Measurements from ENCODE around the gene EIF4G1.

Gene EIF4G1

DNA sequence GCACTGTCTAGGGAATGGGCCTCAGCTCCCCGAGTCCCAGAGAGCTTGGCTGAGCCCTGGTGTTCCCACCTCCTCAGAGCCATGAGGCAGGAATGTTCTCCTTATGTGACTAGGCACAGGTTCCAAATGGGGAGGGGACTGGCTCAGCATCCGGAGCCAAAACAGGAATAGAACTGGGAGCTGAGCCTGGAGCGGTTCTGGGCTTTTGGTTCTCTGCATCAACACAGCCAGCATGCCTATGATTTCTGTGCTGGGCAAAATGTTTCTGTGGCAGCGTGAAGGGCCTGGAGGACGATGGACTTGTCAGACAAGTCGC lies 23.0 kb downstream of the EIF4G1 start, which contains the start of gene FAM131A:
TSS of gene FAM131A (plus strand) at position 202 of the 316 bp plus-strand sequence. CDS start at position 233, 31 bp downstream.
- no peak for TF ChIP-seq EZH2phosphoT487 (IDR thresholded peaks at IDR 0.05; ENCODE audit: borderline replicate concordance)
- TF ChIP-seq, protein P1, sequence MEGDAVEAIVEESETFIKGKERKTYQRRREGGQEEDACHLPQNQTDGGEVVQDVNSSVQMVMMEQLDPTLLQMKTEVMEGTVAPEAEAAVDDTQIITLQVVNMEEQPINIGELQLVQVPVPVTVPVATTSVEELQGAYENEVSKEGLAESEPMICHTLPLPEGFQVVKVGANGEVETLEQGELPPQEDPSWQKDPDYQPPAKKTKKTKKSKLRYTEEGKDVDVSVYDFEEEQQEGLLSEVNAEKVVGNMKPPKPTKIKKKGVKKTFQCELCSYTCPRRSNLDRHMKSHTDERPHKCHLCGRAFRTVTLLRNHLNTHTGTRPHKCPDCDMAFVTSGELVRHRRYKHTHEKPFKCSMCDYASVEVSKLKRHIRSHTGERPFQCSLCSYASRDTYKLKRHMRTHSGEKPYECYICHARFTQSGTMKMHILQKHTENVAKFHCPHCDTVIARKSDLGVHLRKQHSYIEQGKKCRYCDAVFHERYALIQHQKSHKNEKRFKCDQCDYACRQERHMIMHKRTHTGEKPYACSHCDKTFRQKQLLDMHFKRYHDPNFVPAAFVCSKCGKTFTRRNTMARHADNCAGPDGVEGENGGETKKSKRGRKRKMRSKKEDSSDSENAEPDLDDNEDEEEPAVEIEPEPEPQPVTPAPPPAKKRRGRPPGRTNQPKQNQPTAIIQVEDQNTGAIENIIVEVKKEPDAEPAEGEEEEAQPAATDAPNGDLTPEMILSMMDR (conservative IDR thresholded peaks at IDR 0.05; ENCODE audit: low read length): no peak
- no peak within 1 kb of the TSS for H3K4me2 ChIP-seq (ENCODE audit: low read depth, low read length, poor library complexity, severe bottlenecking)
- H3F3A ChIP-seq (ENCODE audit: low read depth): no peaks in the 10 kb centered on the region
- H3K36me3 ChIP-seq (ENCODE audit: insufficient read depth, low read length): peaks cover 33% of the 10 kb centered on the region; the same call in 1 of the 2 replicates
- no peaks in the 10 kb centered on the region for H3K27me3 ChIP-seq (ENCODE audit: insufficient read depth, low read length, poor library complexity, severe bottlenecking)
- H3K4me1 ChIP-seq (ENCODE audit: insufficient read depth, low read length, poor library complexity, severe bottlenecking): peaks cover 7% of the 10 kb centered on the region
- H3K79me2 ChIP-seq (ENCODE audit: insufficient read depth, low read length): no peaks in the 10 kb centered on the region
- peaks cover 21% of the 10 kb centered on the region for H4K20me1 ChIP-seq (ENCODE audit: insufficient read depth, low read length, poor library complexity, severe bottlenecking)
- no peaks in the 10 kb centered on the region for H3K9me3 ChIP-seq (ENCODE audit: insufficient read depth, low read depth, low read length)
- no peaks in the 10 kb centered on the region for H3K9me2 ChIP-seq (replicated peaks; ENCODE audit: low read depth, low read length)
- no peak within 1 kb of the TSS for H3K4me3 ChIP-seq (ENCODE audit: low read length, poor library complexity, severe bottlenecking)
- H2AFZ ChIP-seq (ENCODE audit: low read length): no peak within 1 kb of the TSS
- no peak within 1 kb of the TSS for H3K9ac ChIP-seq (ENCODE audit: low read depth, low read length, poor library complexity, severe bottlenecking)

DNA sequence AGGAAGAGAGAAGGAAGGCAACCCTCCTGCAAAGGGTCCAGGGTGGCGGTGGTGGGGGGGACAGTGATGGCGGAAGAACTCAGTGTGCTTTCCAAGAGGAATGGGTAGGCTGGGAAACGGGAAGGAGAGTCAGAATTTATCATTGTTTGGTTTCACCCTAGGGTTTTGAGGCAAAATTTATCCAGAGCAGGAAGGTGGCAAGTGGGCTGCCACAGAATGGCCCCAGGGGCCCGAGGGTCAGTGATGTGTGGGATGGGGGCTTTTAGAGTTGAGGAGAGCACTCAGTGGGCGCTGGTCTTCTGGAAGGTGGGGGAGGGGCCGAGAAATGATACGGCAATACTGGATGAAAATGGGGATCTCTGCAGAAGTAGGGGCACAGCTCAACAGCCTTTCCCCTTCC lies 23.6 kb downstream of the EIF4G1 start:
- Histone ChIP-seq H3F3A (ENCODE audit: low read depth) (no peaks in the 10 kb centered on the region), H3K79me2 (ENCODE audit: insufficient read depth, low read length) (no peaks in the 10 kb centered on the region), H3K36me3 (ENCODE audit: insufficient read depth, low read length) (peaks cover 27% of the 10 kb centered on the region; the same call in 1 of the 2 replicates), H3K4me3 (ENCODE audit: low read length, poor library complexity, severe bottlenecking) (no peak overlapping the region), H3K4me1 (ENCODE audit: insufficient read depth, low read length, poor library complexity, severe bottlenecking) (peaks cover 7% of the 10 kb centered on the region), H3K9ac (ENCODE audit: low read depth, low read length, poor library complexity, severe bottlenecking) (no peak overlapping the region), H3K27me3 (ENCODE audit: insufficient read depth, low read length, poor library complexity, severe bottlenecking) (no peaks in the 10 kb centered on the region), H2AFZ (ENCODE audit: low read length) (no peak overlapping the region), H3K9me2 (replicated peaks; ENCODE audit: low read depth, low read length) (no peaks in the 10 kb centered on the region), H4K20me1 (ENCODE audit: insufficient read depth, low read length, poor library complexity, severe bottlenecking) (peaks cover 17% of the 10 kb centered on the region), H3K9me3 (ENCODE audit: insufficient read depth, low read depth, low read length) (no peaks in the 10 kb centered on the region), H3K4me2 (ENCODE audit: low read depth, low read length, poor library complexity, severe bottlenecking) (no peak overlapping the region)
- TF ChIP-seq, protein P1 (conservative IDR thresholded peaks at IDR 0.05; ENCODE audit: low read length): no peak
- no peak for TF ChIP-seq EZH2phosphoT487 (IDR thresholded peaks at IDR 0.05; ENCODE audit: borderline replicate concordance)

DNA sequence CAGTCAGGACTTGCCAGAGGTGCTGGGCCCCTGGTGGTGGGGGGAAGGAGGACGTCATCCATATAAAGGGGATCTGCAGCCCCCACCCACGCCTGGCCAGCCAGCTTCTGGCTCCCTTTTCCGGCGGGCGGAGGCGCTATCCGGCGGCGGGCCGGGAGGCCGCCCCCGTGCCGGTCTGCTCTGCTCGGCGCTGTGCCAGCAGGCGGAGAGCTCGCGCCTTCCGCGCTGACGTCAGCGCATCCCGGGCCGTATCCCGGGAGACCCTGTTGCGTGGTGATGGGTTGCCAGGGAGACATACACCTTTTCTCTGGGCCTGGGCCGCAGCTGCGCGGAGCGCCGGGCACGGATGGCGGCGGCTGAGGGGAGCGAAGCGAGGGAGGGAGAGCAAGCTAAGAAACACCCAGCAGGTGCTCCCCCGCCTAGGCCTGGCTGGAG lies 24.1 kb downstream of the EIF4G1 start:
- peaks cover 22% of the 10 kb centered on the region; the same call in 1 of the 2 replicates for H3K36me3 ChIP-seq (ENCODE audit: insufficient read depth, low read length)
- no peak overlapping the region for H3K9ac ChIP-seq (ENCODE audit: low read depth, low read length, poor library complexity, severe bottlenecking)
- no peak overlapping the region for H2AFZ ChIP-seq (ENCODE audit: low read length)
- no peak overlapping the region for H3K4me3 ChIP-seq (ENCODE audit: low read length, poor library complexity, severe bottlenecking)
- H3K4me1 ChIP-seq (ENCODE audit: insufficient read depth, low read length, poor library complexity, severe bottlenecking): peaks cover 7% of the 10 kb centered on the region
- TF ChIP-seq, protein P1 (conservative IDR thresholded peaks at IDR 0.05; ENCODE audit: low read length): no peak
- no peak for TF ChIP-seq EZH2phosphoT487 (IDR thresholded peaks at IDR 0.05; ENCODE audit: borderline replicate concordance)
- H3K79me2 ChIP-seq (ENCODE audit: insufficient read depth, low read length): no peaks in the 10 kb centered on the region
- no peaks in the 10 kb centered on the region for H3K27me3 ChIP-seq (ENCODE audit: insufficient read depth, low read length, poor library complexity, severe bottlenecking)
- H3F3A ChIP-seq (ENCODE audit: low read depth): no peaks in the 10 kb centered on the region
- no peaks in the 10 kb centered on the region for H3K9me3 ChIP-seq (ENCODE audit: insufficient read depth, low read depth, low read length)
- H4K20me1 ChIP-seq (ENCODE audit: insufficient read depth, low read length, poor library complexity, severe bottlenecking): peaks cover 12% of the 10 kb centered on the region
- no peaks in the 10 kb centered on the region for H3K9me2 ChIP-seq (replicated peaks; ENCODE audit: low read depth, low read length)
- no peak overlapping the region for H3K4me2 ChIP-seq (ENCODE audit: low read depth, low read length, poor library complexity, severe bottlenecking)
